Measurements from ENCODE around the gene GADD45A.

- TF ChIP-seq, protein P1, sequence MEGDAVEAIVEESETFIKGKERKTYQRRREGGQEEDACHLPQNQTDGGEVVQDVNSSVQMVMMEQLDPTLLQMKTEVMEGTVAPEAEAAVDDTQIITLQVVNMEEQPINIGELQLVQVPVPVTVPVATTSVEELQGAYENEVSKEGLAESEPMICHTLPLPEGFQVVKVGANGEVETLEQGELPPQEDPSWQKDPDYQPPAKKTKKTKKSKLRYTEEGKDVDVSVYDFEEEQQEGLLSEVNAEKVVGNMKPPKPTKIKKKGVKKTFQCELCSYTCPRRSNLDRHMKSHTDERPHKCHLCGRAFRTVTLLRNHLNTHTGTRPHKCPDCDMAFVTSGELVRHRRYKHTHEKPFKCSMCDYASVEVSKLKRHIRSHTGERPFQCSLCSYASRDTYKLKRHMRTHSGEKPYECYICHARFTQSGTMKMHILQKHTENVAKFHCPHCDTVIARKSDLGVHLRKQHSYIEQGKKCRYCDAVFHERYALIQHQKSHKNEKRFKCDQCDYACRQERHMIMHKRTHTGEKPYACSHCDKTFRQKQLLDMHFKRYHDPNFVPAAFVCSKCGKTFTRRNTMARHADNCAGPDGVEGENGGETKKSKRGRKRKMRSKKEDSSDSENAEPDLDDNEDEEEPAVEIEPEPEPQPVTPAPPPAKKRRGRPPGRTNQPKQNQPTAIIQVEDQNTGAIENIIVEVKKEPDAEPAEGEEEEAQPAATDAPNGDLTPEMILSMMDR (conservative IDR thresholded peaks at IDR 0.05; ENCODE audit: low read depth, low read length) = no peak
- no peak for TF ChIP-seq EZH2 (IDR thresholded peaks at IDR 0.05; ENCODE audit: low read length, unreplicated experiment)
- no peak for TF ChIP-seq EZH2phosphoT487 (IDR thresholded peaks at IDR 0.05; ENCODE audit: borderline replicate concordance, low read length)
Observed at GRCh38 chr1:67647814-67648358, 37.1 kb upstream of the GADD45A start.

Data from PC-3 (cell line).